GM18858 (cell line): ENCODE results near the gene DNHD1.

Experiments
- ATAC-seq: cut with Tn5 transposase; IDR thresholded peaks from one replicate; pipeline ENCODE4 v1.9.1; 2021; ENCODE audit not compliant: unreplicated experiment

DNHD1 gene

DNA sequence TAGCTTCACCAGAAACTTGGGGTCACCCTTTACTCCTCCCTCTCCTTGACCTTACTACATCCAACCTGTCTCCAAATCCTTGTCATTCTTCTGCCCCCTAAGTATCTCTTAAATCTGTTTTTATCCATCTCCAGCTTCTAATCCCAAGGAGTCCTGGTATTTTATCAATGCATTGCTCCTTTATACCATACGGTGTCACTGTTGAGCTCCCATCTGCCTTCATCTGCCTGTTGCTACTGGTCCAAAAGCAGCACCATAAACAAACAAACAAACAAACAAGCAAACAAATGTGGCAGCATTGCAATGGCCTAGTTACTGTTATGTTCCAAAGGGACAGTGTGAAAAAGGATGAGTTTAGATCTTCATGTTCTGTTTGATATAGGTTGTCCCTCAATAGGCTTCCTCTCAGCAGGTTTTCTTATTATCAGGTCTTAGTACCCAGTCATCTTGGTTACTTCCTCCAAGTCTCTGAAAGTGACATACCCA lies 34.2 kb downstream of the DNHD1 start:
- ATAC-seq = no peak

DNA sequence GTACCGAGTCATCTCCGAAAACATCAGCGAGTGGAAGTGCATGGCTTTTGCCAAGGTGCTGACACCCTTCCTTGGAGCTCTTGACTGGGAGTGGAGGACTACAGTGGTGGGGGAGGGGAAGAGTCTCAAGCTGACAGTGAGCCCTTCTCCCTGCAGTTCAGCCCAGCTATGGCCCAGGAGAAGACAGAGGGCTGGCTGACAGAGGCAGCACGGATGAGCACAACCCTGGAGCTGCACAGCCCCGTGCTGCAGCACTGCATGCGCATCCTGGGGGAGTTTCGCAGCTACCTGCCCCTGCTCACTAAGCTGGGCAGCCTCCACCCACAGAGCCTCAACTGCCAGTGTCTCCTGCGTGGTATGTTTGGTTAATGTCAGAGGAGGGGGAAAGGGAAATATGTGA lies 41.4 kb downstream of the DNHD1 start:
- ATAC-seq = no peak

DNA sequence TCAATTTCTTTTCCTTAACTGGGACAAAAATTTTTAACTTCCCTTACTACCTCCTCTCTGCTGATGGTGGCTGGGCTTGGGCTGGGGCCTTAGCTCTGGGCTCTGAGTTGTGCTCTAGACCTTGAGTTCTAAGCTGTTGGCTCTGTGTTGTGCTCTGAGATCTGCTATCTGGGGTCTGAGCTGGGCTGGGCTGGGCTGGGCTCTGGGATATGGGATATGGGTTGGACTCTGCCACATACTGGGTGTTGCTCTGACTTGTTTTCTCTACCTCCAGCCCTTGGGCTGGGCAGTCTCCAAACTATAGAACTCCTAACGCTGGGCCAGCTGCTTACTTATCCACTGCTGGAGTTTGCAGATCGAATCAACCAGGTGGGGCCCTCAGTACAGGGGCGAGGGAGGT lies 41.9 kb downstream of the DNHD1 start:
- no peak for ATAC-seq

DNA sequence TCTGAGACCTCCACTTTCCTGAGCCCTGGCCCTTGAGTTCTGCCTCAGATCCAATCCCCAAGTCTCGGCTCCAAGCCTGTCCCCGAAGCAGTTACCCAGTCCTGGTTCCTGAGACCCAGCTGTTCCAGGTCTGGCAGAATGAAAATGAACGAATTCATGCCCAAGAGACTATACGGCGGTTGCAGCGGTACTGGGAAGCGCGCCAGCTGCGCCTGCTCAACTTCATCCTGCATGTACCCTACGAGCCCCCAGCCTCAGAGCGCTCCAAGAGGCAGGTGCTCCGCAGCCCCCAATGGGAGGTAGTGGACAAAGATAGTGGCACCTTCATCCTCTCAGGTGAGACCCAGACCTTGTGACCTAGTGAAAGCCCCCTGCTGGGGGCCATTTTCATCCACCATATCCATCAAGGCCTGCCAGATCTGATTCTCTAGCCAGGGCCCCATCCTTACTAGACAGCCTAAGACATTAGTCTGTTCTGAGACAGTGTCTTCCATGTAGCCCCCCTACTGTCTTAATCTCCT lies 42.7 kb downstream of the DNHD1 start:
- no peak for ATAC-seq

DNA sequence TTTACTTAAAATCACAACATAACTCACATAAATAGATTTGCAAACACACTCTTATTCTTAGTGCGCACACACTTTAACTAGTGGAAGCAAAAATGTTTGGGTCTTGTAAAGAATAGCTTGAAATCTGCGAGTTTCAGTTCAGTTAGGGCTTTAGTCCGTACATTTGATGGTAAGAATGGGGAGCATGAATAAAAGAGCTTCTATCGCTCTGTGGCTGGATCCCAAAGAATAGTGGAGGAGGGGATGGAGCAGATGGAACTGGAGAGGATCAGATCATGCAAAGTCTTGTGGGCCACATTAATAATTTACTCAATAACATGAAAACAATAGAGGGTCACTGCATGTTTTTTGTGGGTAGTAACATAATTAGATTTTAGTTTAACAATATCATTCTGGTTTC lies 44.3 kb downstream of the DNHD1 start:
- ATAC-seq = no peak

DNA sequence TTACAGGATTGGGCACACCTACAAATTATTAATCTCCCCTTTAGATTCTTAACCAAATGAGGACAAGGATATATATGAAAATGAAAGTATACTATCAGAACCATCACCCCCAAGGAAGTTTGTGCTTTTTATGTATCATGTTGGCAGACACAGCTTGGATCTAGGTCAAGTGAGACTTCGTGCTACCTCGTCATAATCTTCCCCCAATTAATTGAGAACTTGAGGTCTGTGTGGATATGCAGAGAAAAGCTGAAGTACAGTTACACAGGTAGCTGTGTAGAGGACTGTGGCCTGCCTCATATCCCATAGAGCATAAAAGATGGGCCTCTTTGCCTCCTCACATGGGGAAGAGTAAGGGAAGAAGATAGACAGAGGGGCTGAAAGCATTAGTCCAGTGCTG lies 45.6 kb downstream of the DNHD1 start:
- ATAC-seq = no peak

DNA sequence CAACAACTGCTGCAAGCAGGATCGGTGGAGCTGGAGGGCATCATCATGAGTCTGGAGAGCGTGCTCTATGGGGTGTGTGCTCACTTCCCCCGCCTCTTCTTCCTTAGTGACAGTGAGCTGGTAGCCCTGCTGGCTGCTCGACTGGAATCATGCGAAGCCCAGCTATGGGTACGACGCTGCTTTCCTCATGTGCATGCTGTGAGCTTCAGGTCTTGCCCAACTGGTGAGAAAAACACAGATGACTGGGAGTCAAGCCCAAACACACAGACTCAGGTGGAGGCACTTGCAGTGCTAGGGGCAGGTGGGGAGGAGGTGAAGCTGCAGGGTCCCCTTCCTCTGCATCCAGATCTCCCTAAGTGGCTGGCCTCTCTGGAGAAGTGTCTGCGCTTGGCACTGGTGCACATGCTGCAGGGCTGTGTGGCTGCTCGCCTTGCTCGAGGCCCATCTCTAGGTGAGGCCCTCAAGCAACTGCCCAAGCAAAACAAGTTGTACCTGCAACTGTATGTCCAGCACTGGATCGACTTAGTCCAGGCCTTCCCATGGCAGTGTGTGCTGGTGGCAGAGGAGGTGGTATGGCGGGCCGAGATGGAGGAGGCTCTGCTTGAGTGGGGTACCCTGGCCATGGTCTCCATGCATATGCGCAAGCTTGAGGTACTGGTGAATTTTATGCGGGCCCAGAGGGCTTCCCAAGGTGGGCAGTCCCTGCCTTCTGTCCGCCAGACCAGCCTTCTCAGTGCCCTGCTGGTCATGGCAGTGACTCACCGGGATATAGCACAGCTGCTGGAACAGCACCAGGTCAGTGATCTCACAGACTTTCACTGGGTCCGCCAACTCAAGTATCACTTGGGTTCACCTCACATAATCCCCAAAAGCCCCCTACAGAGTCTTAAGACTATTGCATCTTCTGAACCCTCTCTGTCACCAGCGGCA lies 48.1 kb downstream of the DNHD1 start:
- ATAC-seq = no peak

DNA sequence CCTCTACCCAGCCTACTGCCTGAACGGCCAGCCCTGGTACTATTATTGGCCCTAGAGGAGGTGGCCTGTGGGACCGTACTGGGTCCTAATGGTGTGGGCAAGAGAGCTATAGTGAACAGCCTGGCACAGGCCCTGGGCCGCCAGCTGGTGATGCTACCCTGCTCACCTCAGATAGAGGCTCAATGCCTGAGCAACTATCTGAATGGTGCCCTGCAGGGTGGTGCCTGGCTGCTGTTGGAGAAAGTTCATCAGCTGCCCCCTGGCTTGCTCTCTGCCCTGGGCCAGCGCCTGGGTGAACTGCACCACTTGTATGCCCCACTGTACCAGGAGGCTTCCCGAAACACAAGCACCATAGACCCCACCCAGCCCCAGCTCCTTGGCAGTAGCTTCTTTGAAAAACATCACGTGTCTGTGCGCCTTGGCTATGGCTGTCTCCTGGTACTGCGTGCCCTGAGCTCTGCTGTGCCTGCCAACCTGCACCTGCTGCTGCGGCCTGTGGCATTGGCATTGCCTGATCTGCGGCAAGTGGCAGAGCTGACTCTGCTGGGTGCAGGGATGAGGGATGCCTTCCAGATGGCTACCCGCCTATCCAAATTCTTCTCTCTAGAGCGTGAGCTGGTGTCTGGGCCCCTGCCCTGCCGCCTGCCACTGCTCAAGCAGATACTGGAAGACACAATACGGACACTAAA lies 49.0 kb downstream of the DNHD1 start:
- no peak for ATAC-seq

DNA sequence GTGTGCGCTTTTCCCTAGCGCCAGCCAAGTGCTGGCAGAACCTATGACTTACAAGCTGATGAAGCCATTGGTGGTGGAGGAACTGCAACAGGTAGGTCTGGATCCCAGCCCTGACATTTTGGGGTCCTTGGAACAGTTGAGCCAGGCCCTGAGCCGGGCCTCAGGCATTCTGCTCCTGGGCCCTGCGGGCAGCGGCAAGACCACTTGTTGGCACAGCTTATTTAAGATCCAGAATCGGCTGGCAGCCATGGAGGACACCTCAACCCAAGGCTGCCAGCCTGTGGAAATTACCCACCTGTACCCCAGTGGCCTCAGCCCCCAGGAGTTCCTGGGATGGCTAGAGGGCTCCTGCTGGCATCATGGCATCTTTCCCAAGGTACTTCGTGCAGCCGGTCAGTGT lies 49.7 kb downstream of the DNHD1 start:
- no peak for ATAC-seq

DNA sequence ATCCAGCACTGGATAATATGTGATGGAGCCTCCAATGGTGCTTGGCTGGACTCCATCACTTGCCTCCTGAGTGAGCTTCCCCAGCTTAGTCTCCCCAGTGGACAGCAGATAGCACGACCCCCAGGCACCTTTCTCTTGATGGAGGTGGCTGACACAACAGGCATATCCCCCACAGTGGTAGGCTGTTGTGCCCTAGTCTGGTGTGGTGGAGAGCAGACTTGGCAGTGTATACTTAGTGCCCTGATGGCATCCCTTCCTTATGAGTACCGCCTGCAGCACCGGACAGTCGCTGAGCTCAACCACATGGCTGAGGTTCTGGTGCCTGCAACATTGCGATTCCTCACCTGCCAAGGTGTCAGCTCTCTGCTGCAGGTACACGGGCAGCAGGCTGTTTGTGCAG lies 50.1 kb downstream of the DNHD1 start:
- no peak for ATAC-seq

DNA sequence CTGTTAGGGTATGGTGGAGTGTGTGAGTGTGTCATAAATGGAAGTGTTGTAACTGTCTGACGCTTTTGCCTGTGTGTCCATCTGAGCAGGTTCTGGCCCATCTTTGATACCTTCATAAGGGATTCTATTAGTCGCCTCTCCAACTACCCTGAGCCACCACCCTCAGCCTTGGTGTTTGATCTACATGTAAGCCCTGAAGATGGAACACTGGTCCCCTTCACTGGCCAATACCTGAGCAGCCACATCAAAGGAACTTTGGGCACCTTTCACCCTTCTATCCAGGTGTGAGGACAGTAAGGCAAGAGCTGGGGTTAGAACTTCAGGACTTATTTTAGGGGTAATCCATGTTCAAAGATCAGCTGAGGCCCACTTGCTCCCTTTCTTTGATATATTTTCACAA lies 51.0 kb downstream of the DNHD1 start:
- no peak for ATAC-seq

DNA sequence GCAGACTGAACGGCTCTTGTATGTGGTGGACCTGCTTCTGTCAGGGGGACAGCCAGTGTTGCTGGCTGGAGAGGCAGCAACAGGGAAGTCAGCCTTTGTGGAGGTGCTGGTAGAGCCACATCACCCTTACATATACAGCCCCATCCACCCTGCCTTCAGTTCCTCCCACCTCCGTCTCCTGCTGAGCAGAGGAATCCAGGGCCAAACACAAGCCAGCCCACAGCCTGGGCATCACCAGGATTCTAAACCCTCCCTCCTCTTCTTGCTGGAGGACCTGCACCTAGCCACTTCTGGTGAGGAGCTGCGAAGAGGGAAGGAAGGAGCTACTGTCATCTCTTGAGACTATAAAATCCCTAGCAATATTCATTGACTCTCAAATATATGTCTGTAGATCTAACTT lies 51.6 kb downstream of the DNHD1 start:
- ATAC-seq = no peak

DNA sequence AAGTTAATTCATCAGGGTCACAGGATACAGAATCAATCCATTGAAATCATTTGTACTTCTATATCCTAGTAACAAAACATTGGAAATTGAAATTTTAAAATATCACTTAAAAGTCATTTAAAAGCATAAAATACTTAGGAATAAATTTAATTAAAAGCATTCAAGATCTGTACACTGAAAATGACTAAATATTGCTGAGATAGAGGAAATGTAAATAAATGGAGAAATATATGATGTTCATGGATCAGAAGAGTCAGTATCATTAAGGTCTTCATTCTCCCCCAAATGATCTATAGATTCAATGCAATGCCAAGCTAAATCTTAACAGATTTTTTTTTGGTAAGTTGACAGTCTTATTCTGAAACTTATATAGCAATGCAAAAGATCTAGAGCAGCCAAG lies 56.6 kb downstream of the DNHD1 start:
- ATAC-seq = no peak

DNA sequence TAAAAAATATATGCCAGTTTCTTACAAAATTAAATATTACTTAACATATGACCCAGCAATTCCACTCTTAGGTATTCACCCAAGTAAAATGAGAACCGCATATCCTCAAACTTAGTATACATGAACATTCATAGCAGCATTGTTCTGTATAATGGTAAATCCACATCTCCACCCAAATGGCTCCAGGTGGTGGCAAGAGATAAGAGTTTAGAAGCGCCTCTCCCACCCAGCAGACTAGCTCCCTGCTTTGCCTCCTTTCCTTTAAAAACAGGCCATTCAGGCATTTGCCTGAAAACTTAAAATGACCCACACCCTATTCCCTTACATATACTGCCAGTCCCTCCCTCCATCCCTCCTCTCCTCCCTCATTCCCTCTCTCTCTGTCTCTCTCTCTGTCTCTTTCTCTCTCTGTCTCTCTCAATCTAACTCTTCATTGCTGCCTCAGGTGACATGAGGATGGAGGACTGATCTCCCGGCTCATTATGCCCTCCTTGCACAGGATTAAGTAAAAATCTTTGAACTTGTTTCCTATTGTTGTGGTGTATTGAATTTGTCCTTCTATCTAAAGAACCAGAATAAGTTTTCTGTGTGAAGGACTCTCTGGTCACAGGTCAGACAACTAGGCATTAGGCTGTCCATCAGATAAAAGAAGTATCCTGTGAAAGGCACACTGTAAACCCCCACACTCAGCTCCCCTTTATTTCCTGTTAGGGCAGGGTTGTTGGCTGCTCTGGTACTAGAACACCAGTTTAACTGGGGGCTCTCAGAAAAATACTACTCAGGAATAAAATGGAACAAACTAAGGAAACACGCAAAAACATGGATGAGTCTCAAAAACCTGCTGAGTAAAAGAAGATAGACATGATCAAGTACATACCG lies 58.0 kb downstream of the DNHD1 start:
- ATAC-seq = no peak

DNA sequence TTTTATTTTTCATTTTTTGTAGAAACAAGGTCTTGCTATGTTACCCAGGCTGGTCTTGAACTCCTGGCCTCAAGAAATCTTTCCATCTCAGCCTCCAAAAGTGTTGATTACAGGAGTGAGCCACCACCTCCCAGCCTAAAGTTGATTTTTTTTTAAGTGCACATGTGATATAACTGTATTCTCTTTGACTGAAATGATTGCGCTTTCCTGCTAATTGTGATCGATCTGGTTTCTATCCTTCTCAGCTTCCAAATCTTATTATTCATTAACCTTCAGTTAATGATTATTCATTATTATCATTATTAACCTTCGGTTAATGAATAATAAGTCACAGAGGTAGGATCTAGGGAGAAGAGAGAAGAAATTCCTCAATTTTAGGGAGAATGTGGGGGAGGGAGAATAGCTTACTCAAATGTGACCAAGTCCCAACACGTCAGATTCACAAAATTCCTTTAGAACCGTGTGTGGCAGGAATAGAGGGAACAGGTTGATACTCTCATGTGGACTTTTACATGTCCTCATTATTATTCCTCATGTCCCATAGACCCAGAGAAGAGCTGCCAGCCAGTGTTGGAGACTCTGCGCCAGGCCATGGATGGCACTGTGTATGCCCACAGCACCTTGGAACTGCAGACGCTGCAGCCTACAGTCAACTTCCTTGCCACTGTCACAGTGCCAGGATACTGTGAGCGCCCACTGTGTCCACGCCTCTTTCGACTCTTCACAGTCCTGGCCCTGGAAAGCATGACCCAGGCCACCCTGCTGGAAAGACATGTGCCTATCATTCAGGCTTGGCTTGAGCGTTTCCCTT lies 59.3 kb downstream of the DNHD1 start:
- no peak for ATAC-seq

DNA sequence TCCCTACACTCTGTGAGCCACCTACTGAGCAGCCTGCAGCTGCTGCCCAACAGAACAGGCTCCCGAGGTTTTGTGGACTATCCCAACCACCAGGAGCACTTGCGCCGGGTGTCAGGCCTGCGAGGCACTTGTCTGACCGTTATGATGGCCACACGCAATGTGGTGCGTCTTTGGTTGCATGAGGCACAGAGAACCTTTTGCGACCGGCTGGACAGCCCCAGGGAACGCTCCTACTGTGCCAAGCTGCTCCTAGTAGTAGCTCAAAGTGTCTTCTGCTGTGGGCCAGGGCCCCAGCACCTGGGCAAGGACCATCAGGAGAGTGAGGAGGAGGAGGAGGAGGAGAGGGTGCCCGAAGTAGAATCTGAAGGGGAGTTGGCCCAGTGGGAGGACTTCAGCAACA lies 60.0 kb downstream of the DNHD1 start:
- no peak for ATAC-seq

DNA sequence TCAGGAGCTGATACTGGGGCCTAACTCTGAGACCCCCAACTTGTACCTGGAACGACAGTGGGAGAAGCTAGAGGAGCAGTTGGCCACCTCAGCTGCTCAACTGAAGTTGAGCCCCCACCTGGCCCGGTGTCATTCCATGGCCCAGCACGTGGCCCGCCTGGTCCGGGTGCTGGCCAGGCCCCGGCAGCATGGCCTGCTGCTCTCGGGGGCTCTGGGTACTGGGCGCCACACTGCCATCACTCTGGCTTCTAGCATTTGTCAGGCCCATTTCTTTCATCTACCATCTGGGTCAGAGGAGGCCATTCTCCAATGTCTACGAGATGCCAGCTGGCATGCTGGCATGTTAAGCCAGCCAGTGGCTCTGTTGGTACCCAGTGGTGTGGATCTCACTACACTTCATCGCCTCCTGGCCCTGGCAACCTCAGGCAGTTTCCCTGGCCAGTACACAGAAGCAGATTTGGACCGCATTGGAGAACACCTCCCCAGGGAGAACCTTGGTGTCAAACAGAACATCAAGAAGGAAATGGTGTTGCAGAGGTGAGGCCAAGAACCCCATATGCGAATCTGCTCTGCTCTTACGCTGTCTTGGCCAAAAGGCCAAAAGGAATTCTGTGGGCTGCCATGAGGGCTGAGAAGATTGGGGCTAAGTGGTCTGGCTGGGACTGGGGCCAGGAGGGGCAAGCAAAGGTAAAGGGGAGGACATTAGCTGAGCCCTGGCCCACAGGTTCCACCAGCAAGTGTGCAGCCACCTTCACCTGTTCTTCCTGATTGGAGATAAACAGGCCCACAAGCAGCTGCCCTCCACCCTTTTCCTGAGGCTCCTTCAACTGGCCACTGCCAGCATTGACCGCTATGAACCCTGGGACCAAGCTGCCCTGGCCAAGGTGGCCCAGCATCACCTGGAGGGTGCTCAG lies 60.9 kb downstream of the DNHD1 start:
- no peak for ATAC-seq

DNA sequence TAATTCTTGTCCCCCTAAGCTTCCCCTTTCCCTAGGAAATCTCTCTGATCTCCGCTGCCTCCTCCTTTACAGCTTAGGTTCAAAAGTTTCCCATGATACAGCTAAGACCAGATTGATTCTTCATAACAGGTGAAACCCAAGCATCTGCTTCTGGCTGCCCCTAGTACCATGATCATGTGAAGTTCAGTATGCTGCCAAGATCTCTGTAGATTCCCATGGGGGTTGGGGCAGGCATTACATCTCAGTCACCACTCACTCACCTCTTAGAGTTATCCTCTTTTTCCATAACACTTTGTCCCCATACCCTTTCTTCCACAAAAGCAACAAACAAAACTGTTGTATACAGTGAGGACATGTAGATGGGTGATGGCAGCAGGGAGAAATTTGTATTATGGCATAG lies 62.3 kb downstream of the DNHD1 start:
- no peak for ATAC-seq

DNA sequence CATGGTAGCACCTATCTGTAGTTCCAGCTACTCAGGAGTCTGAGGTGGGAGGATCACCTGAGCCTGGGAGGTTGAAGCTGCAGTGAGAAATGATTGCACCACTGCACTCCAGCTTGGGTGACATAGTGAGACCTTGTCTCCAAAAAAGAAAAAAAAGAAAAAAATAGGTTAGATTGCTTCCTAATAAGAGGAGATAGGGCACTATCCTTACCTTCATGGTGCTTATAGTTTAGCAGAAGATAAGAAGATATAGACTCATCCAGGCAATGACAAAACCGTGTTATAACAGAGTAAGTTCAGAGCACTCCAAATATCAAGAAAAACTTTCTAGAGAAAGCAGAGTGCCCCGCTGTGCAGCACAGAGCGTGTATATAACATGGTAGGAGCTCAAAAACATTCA lies 64.2 kb downstream of the DNHD1 start:
- no peak for ATAC-seq
